K562 (cell line): ENCODE data around the gene UBE2G2. TPM values are rescaled to one million over a fixed set of nuclear protein-coding genes. Genes with fewer than 3 reads are reported as not detected.

Source experiments
- ATAC-seq: fragments of 200-7000 bp; cut with Tn5 transposase; 3 replicates; pipeline ENCODE4 v1.9.1; 2020; ENCODE audit warnings: moderate library complexity
- BruUV-seq: library from RNA; stranded (reverse); fragments of 400-500 nt; replicated peaks from 2 replicates; lab custom pipeline; 2021; lab: Mats Ljungman, UMichigan
- CTCF ChIA-PET: fragments of 300-600 bp; formaldehyde crosslinking; extraction: SDS; loops from one replicate; lab custom pipeline; 2021; ENCODE audit warnings: low intra/inter-chr PET ratio; lab: Yijun Ruan, JAX
- POLR2A ChIA-PET: fragments of 300-600, 350-650 bp; sonication (Branson Sonifier 250); formaldehyde crosslinking; extraction: SDS; loops from one replicate; lab custom pipeline; 2021; ENCODE audit warnings: antibody characterized with exemption, inconsistent platforms; lab: Yijun Ruan, JAX
- DNase-seq, 4 experiments: peaks; one replicate each; pipeline versions ENCODE4 v3.0.0 to v3.0.0-alpha.2; 2011 to 2018; ENCODE audit warnings: low spot score in 3 of 4, mixed read lengths in 3 of 4; ENCODE audit errors: extremely low read depth in 1 of 4
- FAIRE-seq: peaks from 2 replicates; lab custom pipeline; 2011; peaks lifted over from hg19 to GRCh38; lab: Jason Lieb, UNC
- H2AFZ ChIP-seq: 2 replicates; pipeline ENCODE4 v1.6.0; 2011; ENCODE audit warnings: low read depth, low read length, control low read depth, inconsistent platforms
- H3K27ac ChIP-seq: fragments of 200-600 bp; 3 replicates; pipeline ENCODE4 v1.8.0; 2011; ENCODE audit warnings: low read depth, mild to moderate bottlenecking, control low read depth, inconsistent platforms, low read length, moderate library complexity, mixed read lengths; ENCODE audit errors: extremely low read depth
- H3K27me3 ChIP-seq, 2 experiments: fragments of 300-600 bp in 1 of 2; 2 replicates in 1 of 2; 3 replicates in 1 of 2; pipeline versions ENCODE4 v1.6.0 to v1.8.0; 2011; ENCODE audit warnings: inconsistent platforms in 2 of 2, low read length in 2 of 2, mild to moderate bottlenecking in 1 of 2, mixed read lengths in 1 of 2, moderate library complexity in 1 of 2; ENCODE audit not compliant: control insufficient read depth in 2 of 2, insufficient read depth in 2 of 2
- H3K36me3 ChIP-seq: fragments of 300-600 bp; 3 replicates; pipeline ENCODE4 v1.8.0; 2011; ENCODE audit warnings: mild to moderate bottlenecking, low read length, inconsistent platforms; ENCODE audit not compliant: control insufficient read depth, insufficient read depth
- H3K4me1 ChIP-seq, 2 experiments: fragments of 200-600 bp in 1 of 2; replicated peaks in 1 of 2; 2 replicates in 1 of 2; 3 replicates in 1 of 2; pipeline versions ENCODE4 v1.5.1 to v1.8.0; 2011; ENCODE audit warnings: inconsistent platforms in 2 of 2, low read length in 2 of 2, mild to moderate bottlenecking in 1 of 2, mixed read lengths in 1 of 2, moderate library complexity in 1 of 2; ENCODE audit not compliant: control insufficient read depth in 2 of 2, insufficient read depth in 2 of 2
- H3K4me2 ChIP-seq: 2 replicates; pipeline ENCODE4 v1.6.1; 2011; ENCODE audit warnings: low read length, control low read depth, inconsistent platforms, mixed read lengths; ENCODE audit not compliant: insufficient read depth
- H3K4me3 ChIP-seq: fragments of 200-600 bp; sonication (generic), shearing (Covaris generic); 2 replicates; pipeline ENCODE4 v1.5.1; 2016; ENCODE audit warnings: control low read depth, inconsistent platforms
- H3K79me2 ChIP-seq: fragments of 200-600 bp; 3 replicates; pipeline ENCODE4 v1.8.0; 2011; ENCODE audit warnings: low read length, inconsistent platforms; ENCODE audit not compliant: control insufficient read depth, insufficient read depth
- H3K9ac ChIP-seq, 2 experiments: 2 replicates each; pipeline versions ENCODE4 v1.6.0 to v1.6.1; 2011; ENCODE audit warnings: low read depth in 2 of 2, low read length in 2 of 2, control low read depth in 1 of 2, inconsistent platforms in 1 of 2, mild to moderate bottlenecking in 1 of 2, mixed read lengths in 1 of 2; ENCODE audit not compliant: insufficient read depth in 1 of 2
- H3K9me1 ChIP-seq: one replicate; pipeline ENCODE4 v1.6.0; 2011; ENCODE audit warnings: inconsistent platforms, mild to moderate bottlenecking, low read length, moderate library complexity; ENCODE audit not compliant: control insufficient read depth, insufficient read depth
- H3K9me3 ChIP-seq: replicated peaks from 2 replicates; pipeline ENCODE4 v1.5.1; 2011; ENCODE audit warnings: low read depth, low read length, inconsistent platforms; ENCODE audit not compliant: control insufficient read depth, insufficient read depth
- H4K20me1 ChIP-seq: replicated peaks from 2 replicates; pipeline ENCODE4 v1.6.1; 2011; ENCODE audit warnings: low read length, inconsistent platforms, mixed read lengths; ENCODE audit not compliant: control insufficient read depth, insufficient read depth
- AFF4 ChIP-seq: sonication (generic); formaldehyde crosslinking; IDR thresholded peaks from 2 replicates; pipeline ENCODE4 v1.8.0; 2023; ENCODE audit warnings: mild to moderate bottlenecking, missing genetic modification reagents
- CTCFL ChIP-seq: IDR thresholded peaks from 2 replicates; pipeline ENCODE4 v1.6.1; 2011; ENCODE audit warnings: borderline replicate concordance, low read depth, mild to moderate bottlenecking, moderate library complexity, low read length; ENCODE audit not compliant: insufficient read depth, poor library complexity, severe bottlenecking
- FOXO4 ChIP-seq: fragments of 450-650 bp; formaldehyde crosslinking; IDR thresholded peaks from 2 replicates; pipeline ENCODE4 v1.4.0; 2020; ENCODE audit warnings: mild to moderate bottlenecking, moderate library complexity
- NFIX ChIP-seq: fragments of 250-450 bp; sonication (Bioruptor Pico); IDR thresholded peaks from 2 replicates; pipeline ENCODE4 v1.4.0; 2020; ENCODE audit warnings: low read depth, mild to moderate bottlenecking, moderate library complexity
- PHF21A ChIP-seq: fragments of 450-650 bp; IDR thresholded peaks from 2 replicates; pipeline ENCODE4 v1.6.1; 2017; ENCODE audit warnings: low read depth, borderline replicate concordance
- YY1 ChIP-seq, 3 experiments: IDR thresholded peaks; 2 replicates each; pipeline ENCODE4 v1.6.1; 2011; ENCODE audit warnings: low read length in 2 of 3, mild to moderate bottlenecking in 2 of 3, moderate library complexity in 2 of 3, borderline replicate concordance in 1 of 3, control low read depth in 1 of 3, low read depth in 1 of 3; ENCODE audit not compliant: insufficient read depth in 3 of 3, insufficient replicate concordance in 2 of 3, control insufficient read depth in 1 of 3, insufficient read length in 1 of 3; ENCODE audit errors: extremely low read depth in 1 of 3
- ZNF740 ChIP-seq, 3 experiments: fragments of 200-800 bp in 1 of 3; sonication (Bioruptor generic) in 1 of 3; sonication (generic) in 1 of 3; formaldehyde crosslinking in 1 of 3; IDR thresholded peaks; 2 replicates each; pipeline versions ENCODE4 v1.6.1 to v1.8.0; 2016 to 2022; ENCODE audit warnings: mild to moderate bottlenecking in 2 of 3, missing compliant biosample characterization in 2 of 3, missing genetic modification characterization in 2 of 3, missing genetic modification reagents in 1 of 3
- WGBS: fragments of 100-300 bp; shearing (Covaris generic); methylation state at CpG from one replicate; pipeline ENCODE4 v1.1.6; 2016; ENCODE audit warnings: low coverage, mixed read lengths; ENCODE audit not compliant: insufficient coverage; ENCODE audit errors: missing lambda C conversion rate; 5-methylcytosine and 5-hydroxymethylcytosine counted together
- in situ Hi-C: fragments of 300-500 bp; cut with MboI; formaldehyde crosslinking; loops from 4 replicates; pipeline ENCODE4 v1.15.0; 2018; ENCODE audit warnings: inconsistent platforms, mixed read lengths
- intact Hi-C: fragments of 100-400 bp; cut with micrococcal nuclease; formaldehyde crosslinking; loops from 2 replicates; pipeline ENCODE4 v1.14.2; 2022
- polyA plus RNA-seq, 8 experiments: library from polyadenylated mRNA; depleted of rRNA in 4 of 8; stranded (reverse) in 5 of 8; unstranded in 3 of 8; fragments of >200 nt; fragmentation: Nextera tagmentation in 2 of 8; fragmentation: Illumina TruSeq in 1 of 8; extraction: Ambion mirVana in 2 of 8; extraction: Trizol in 1 of 8; gene quantifications; 2 replicates each; pipeline versions ENCODE4 v1.2.1 to v1.2.3, GENCODE V29; 2011 to 2014; ENCODE audit warnings: inconsistent platforms in 1 of 8, missing spikeins in 1 of 8
- total RNA-seq, 7 experiments: library from RNA; depleted of rRNA in 6 of 7; stranded (reverse); fragments of >200 nt in 6 of 7; fragmentation: Illumina TruSeq in 2 of 7; extraction: Trizol in 2 of 7; gene quantifications; 2 replicates each; pipeline versions ENCODE4 v1.2.1 to v1.2.3, GENCODE V29; 2011 to 2021; ENCODE audit warnings: low replicate concordance in 1 of 7

Gene UBE2G2
- total and polyA plus RNA-seq, 9 of the 15 experiments (the other 6 are each of a cell fraction or from before 2014, with no cell fraction given), result 47.5 to 225 (median 140) TPM

GRCh38 chr21:44818640-44819011 lies 17.0 kb upstream of the UBE2G2 start (continued):
- TF ChIP-seq ZNF740 (CRISPR knock-in tag; IDR thresholded peaks at IDR 0.05) (no peak), ZNF740 (tag; IDR thresholded peaks at IDR 0.05) (no peak)

- peak; percentile 78 for FAIRE-seq
- Histone ChIP-seq H3K4me1 (peaks cover 0 to 51% of the 10 kb centered on the region in 2 experiments; a peak in 4 of 5 replicates), H3K4me3 (peak within 1 kb of the TSS; percentile 71), H3K9ac (peak within 1 kb of the TSS; percentile 96 to 97), H3K9me3 (peaks cover 13% of the 10 kb centered on the region), H3K27ac (peak within 1 kb of the TSS; percentile 99), H3K9me1 (peaks cover 15% of the 10 kb centered on the region), H3K4me2 (peak within 1 kb of the TSS; percentile 79), H3K79me2 (peaks cover 51% of the 10 kb centered on the region), H3K27me3 (no peaks in the 10 kb centered on the region), H4K20me1 (peaks cover 25% of the 10 kb centered on the region; the same call in 1 of the 2 replicates), H3K36me3 (peaks cover 14% of the 10 kb centered on the region; the same call in 2 of the 3 replicates), H2AFZ (peak within 1 kb of the TSS; percentile 73)
- in situ Hi-C loops (no loop called here), intact Hi-C loops (no loop called here)
- ChIA-PET POLR2A (interaction anchor here (0.6 to 1.1 kb wide), 9 partner anchors 9 to 751 kb away, joined by 3 to 25 read pairs (median 3); partner anchors contain the start of gene UBE2G2), CTCF (interaction anchor here (0.6 to 1.0 kb wide), 2 partner anchors 10 to 789 kb away, joined by 3 read pairs; no protein-coding TSS in a partner anchor)
- peak; percentile 82 for ATAC-seq
- WGBS, result under 1% methylated on average over 58 of the region's 108 CpGs
- peak; percentile 93 to 97 (median 97) for DNase-seq
- TSS peak; percentile 89 for BruUV-seq
- peak; percentile 64; the same call in 1 of the 2 replicates for TF ChIP-seq PHF21A
- peak; percentile 82; the same call in 1 of the 2 replicates for TF ChIP-seq FOXO4
- 0 out of 2 replicates have a peak, but pooled peaks have one; percentile 84 for TF ChIP-seq AFF4 (CRISPR knock-in tag)
- peak in 2 of 3 experiments; percentile 53 to 55 for TF ChIP-seq YY1 (IDR thresholded peaks at IDR 0.05; ENCODE audit: borderline replicate concordance in 1 of 3, control insufficient read depth in 1 of 3, extremely low read depth in 1 of 3, insufficient read depth in 3 of 3, insufficient read length in 1 of 3, insufficient replicate concordance in 2 of 3, low read depth in 1 of 3, low read length in 2 of 3)
- no peak for TF ChIP-seq NFIX (CRISPR knock-in tag)
- TF ChIP-seq CTCFL, result no peak
These were observed 16.5 kb upstream of the UBE2G2 start, which contains the start of gene SUMO3 for GRCh38 chr21:44817914-44818639. Gene SUMO3, minus strand, starts transcription at chr21:44818062. Its CDS starts 94 bp downstream, at chr21:44817968.
